ENCODE data around the gene BCL2L12. TPM values are rescaled to one million over a fixed set of nuclear protein-coding genes. Genes with fewer than 3 reads are reported as not detected.
"Not testable (repeated sequence)": the region's sequence is repeated elsewhere in the genome, so short reads cannot be mapped to it uniquely, and the experiment has no call there.

Gene BCL2L12
- total and polyA plus RNA-seq, 10 donors: 7.8 to 36.7 (median 21.7) TPM

- peaks cover 0 to 28% (median 13%) of the 10 kb centered on the region in 6 donors for H3K4me1 ChIP-seq
- 44 to 79% (median 57%) methylated on average over 3 of the region's 3 CpGs for WGBS, 5 donors
- H3K27ac ChIP-seq: peak overlapping the region in 3 of 8 donors; percentile 89 to 93 (median 92)
- no peak for TF ChIP-seq CTCF (IDR thresholded peaks at IDR 0.05 in 8 of 11, conservative IDR thresholded peaks at IDR 0.05 in 3 of 11)
- TF ChIP-seq POLR2A (IDR thresholded peaks at IDR 0.05): no peak
- no peak for TF ChIP-seq POLR2AphosphoS5 (IDR thresholded peaks at IDR 0.05)
- no peaks in the 10 kb centered on the region for H3K36me3 ChIP-seq
- no peaks in the 10 kb centered on the region for H3K9me3 ChIP-seq
- no peak for DNase-seq
- intact Hi-C loops (cut with DNase I; ENCODE audit: low total_unique reads): no loop called here
- no peaks in the 10 kb centered on the region for H3K27me3 ChIP-seq (replicated peaks in 1 of 7)
- H3K4me3 ChIP-seq: no peak overlapping the region
These were observed 50.4 kb downstream of the BCL2L12 start for GRCh38 chr19:49716154-49716553.

GRCh38 chr19:49718511-49718910 is 52.8 kb downstream of the BCL2L12 start:
- Histone ChIP-seq H3K27me3 (replicated peaks in 1 of 7) (no peaks in the 10 kb centered on the region), H3K36me3 (no peaks in the 10 kb centered on the region), H3K4me3 (peak overlapping the region in 1 of 8 donors; percentile 72), H3K9me3 (no peaks in the 10 kb centered on the region), H3K4me1 (peaks cover 0 to 28% (median 13%) of the 10 kb centered on the region in 6 donors), H3K27ac (peak overlapping the region in 7 of 8 donors; percentile 79 to 93 (median 90))
- TF ChIP-seq CTCF (IDR thresholded peaks at IDR 0.05 in 8 of 11, conservative IDR thresholded peaks at IDR 0.05 in 3 of 11) (no peak), POLR2A (IDR thresholded peaks at IDR 0.05) (no peak), POLR2AphosphoS5 (IDR thresholded peaks at IDR 0.05) (no peak)
- DNase-seq: no peak
- intact Hi-C loops (cut with DNase I; ENCODE audit: low total_unique reads): no loop called here
- 92 to 97% (median 94%) methylated on average over 8 of the region's 8 CpGs for WGBS, 5 donors

DNA sequence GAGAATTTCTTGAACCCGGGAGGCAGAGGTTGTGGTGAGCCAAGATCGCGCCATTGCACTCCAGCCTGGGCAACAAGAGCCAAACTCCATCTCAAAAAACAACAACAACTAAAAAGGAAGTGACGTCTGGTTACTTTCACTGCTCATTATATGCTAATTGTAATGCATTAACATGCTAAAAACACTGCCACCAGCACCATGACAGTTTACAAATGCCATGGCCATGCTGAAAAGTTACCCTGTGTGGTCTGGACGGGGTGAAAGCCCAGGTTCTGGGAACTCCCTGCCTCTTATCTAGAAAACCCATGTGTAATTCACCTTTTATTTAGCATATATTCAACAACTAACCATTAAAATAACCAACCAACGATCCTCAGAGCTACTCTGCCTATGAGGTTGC is 53.3 kb downstream of the BCL2L12 start:
- DNase-seq: no peak
- Histone ChIP-seq H3K27ac (peak overlapping the region in 3 of 8 donors; percentile 87 to 93 (median 92)), H3K36me3 (no peaks in the 10 kb centered on the region), H3K27me3 (replicated peaks in 1 of 7) (no peaks in the 10 kb centered on the region), H3K9me3 (no peaks in the 10 kb centered on the region), H3K4me3 (no peak overlapping the region), H3K4me1 (peaks cover 0 to 28% (median 13%) of the 10 kb centered on the region in 6 donors)
- 83 to 90% (median 85%) methylated on average over 6 of the region's 6 CpGs for WGBS, 5 donors
- intact Hi-C loops (cut with DNase I; ENCODE audit: low total_unique reads): no loop called here
- TF ChIP-seq POLR2AphosphoS5 (IDR thresholded peaks at IDR 0.05) (no peak), POLR2A (IDR thresholded peaks at IDR 0.05) (no peak), CTCF (IDR thresholded peaks at IDR 0.05 in 8 of 11, conservative IDR thresholded peaks at IDR 0.05 in 3 of 11) (no peak)

- WGBS, 5 donors: 85 to 92% (median 91%) methylated on average over 22 of the region's 22 CpGs
- H3K36me3 ChIP-seq; H3K4me3 ChIP-seq; intact Hi-C loops (cut with DNase I; ENCODE audit: low total_unique reads); H3K9me3 ChIP-seq; H3K27me3 ChIP-seq (replicated peaks in 1 of 7); DNase-seq; H3K27ac ChIP-seq: not testable (repeated sequence)
- H3K4me1 ChIP-seq: peaks cover 0 to 28% (median 13%) of the 10 kb centered on the region in 6 donors
These were observed 53.7 kb downstream of the BCL2L12 start for GRCh38 chr19:49719420-49719819.

Small RNA genes within 50 kb of the gene (microRNA-seq; reads per million reads assigned to microRNA genes)
- 0 to 0.70 (median 0.36) reads per million in 3 donors for gene MIR5088

Small RNA genes within 50 kb of the gene (small RNA-seq; reads per million reads assigned to genes)
- 0 to 0.06 (median 0) reads per million in 4 donors for gene MIR5088

Other genes starting within 250 kb of the BCL2L12 start
- gene PTH2, start 242.5 kb upstream of the BCL2L12 start, total RNA-seq: not detected
- gene PTH2, start 242.5 kb upstream of the BCL2L12 start, polyA plus RNA-seq: not detected
- gene GFY, start 240.5 kb upstream of the BCL2L12 start, total RNA-seq: not detected
- not detected for gene GFY, start 240.5 kb upstream of the BCL2L12 start, polyA plus RNA-seq
- under 1 TPM in 2 of 7 donors, not detected in 5; 0.10 to 0.13 TPM for gene SLC17A7, start 224.4 kb upstream of the BCL2L12 start, total RNA-seq
- under 1 TPM; 0.07 to 0.12 (median 0.10) TPM for gene SLC17A7, start 224.4 kb upstream of the BCL2L12 start, polyA plus RNA-seq
- 10 to 100 TPM; 76.0 to 94.3 (median 86.1) TPM for gene PIH1D1, start 214.1 kb upstream of the BCL2L12 start, total RNA-seq
- gene PIH1D1, start 214.1 kb upstream of the BCL2L12 start, polyA plus RNA-seq: 100 to 1,000 TPM in 2 of 3 donors, 10 to 100 TPM in 1; 85.3 to 140 (median 118) TPM
- 10 to 100 TPM; 38.7 to 50.2 (median 45.8) TPM for gene ALDH16A1, start 212.7 kb upstream of the BCL2L12 start, total RNA-seq
- 10 to 100 TPM; 54.9 to 99.9 (median 94.9) TPM for gene ALDH16A1, start 212.7 kb upstream of the BCL2L12 start, polyA plus RNA-seq
- 10 to 100 TPM; 11.2 to 32.8 (median 24.1) TPM for gene FLT3LG, start 191.7 kb upstream of the BCL2L12 start, total RNA-seq
- 10 to 100 TPM; 16.4 to 26.4 (median 19.9) TPM for gene FLT3LG, start 191.7 kb upstream of the BCL2L12 start, polyA plus RNA-seq
- 1,000 to 10,000 TPM; 2,521 to 3,132 (median 2,768) TPM for gene RPL13A, start 178.3 kb upstream of the BCL2L12 start, total RNA-seq
- 1,000 to 10,000 TPM; 6,561 to 7,408 (median 7,261) TPM for gene RPL13A, start 178.3 kb upstream of the BCL2L12 start, polyA plus RNA-seq
- 1,000 to 10,000 TPM; 1,555 to 3,509 (median 2,434) TPM for gene RPS11, start 169.5 kb upstream of the BCL2L12 start, total RNA-seq
- gene RPS11, start 169.5 kb upstream of the BCL2L12 start, polyA plus RNA-seq: over 10,000 TPM in 2 of 3 donors, 1,000 to 10,000 TPM in 1; 8,326 to 12,835 (median 11,104) TPM
- 100 to 1,000 TPM; 273 to 616 (median 435) TPM for gene FCGRT, start 153.3 kb upstream of the BCL2L12 start, total RNA-seq
- gene FCGRT, start 153.3 kb upstream of the BCL2L12 start, polyA plus RNA-seq: 100 to 1,000 TPM; 144 to 364 (median 279) TPM
- gene RCN3, start 137.9 kb upstream of the BCL2L12 start, total RNA-seq: 10 to 100 TPM; 18.9 to 44.2 (median 42.8) TPM
- gene RCN3, start 137.9 kb upstream of the BCL2L12 start, polyA plus RNA-seq: 10 to 100 TPM; 25.0 to 99.2 (median 89.9) TPM
- gene NOSIP, start 85.4 kb upstream of the BCL2L12 start, total RNA-seq: 10 to 100 TPM; 58.6 to 73.8 (median 70.0) TPM
- 100 to 1,000 TPM; 129 to 152 (median 149) TPM for gene NOSIP, start 85.4 kb upstream of the BCL2L12 start, polyA plus RNA-seq
- gene PRRG2, start 84.6 kb upstream of the BCL2L12 start, total RNA-seq: 1 to 10 TPM in 5 of 7 donors, under 1 TPM in 2; 0.37 to 7.9 (median 1.3) TPM
- gene PRRG2, start 84.6 kb upstream of the BCL2L12 start, polyA plus RNA-seq: 1 to 10 TPM in 2 of 3 donors, under 1 TPM in 1; 0.91 to 2.3 (median 1.3) TPM
- gene PRR12, start 74.8 kb upstream of the BCL2L12 start, total RNA-seq: 10 to 100 TPM; 18.8 to 44.3 (median 34.6) TPM
- 10 to 100 TPM in 1 of 3 donors, 1 to 10 TPM in 2; 3.7 to 21.4 (median 3.9) TPM for gene PRR12, start 74.8 kb upstream of the BCL2L12 start, polyA plus RNA-seq
- 10 to 100 TPM; 30.9 to 57.6 (median 44.4) TPM for gene RRAS, start 25.8 kb upstream of the BCL2L12 start, total RNA-seq
- gene RRAS, start 25.8 kb upstream of the BCL2L12 start, polyA plus RNA-seq: 100 to 1,000 TPM in 1 of 3 donors, 10 to 100 TPM in 2; 66.5 to 106 (median 98.2) TPM
- gene SCAF1, start 23.7 kb upstream of the BCL2L12 start, total RNA-seq: 10 to 100 TPM; 21.9 to 66.2 (median 57.0) TPM
- gene SCAF1, start 23.7 kb upstream of the BCL2L12 start, polyA plus RNA-seq: 10 to 100 TPM in 1 of 3 donors, 1 to 10 TPM in 2; 7.5 to 21.3 (median 7.6) TPM
- gene IRF3, start 76 bp upstream of the BCL2L12 start, total RNA-seq: 100 to 1,000 TPM in 4 of 7 donors, 10 to 100 TPM in 3; 87.9 to 150 (median 127) TPM
- 100 to 1,000 TPM; 127 to 294 (median 276) TPM for gene IRF3, start 76 bp upstream of the BCL2L12 start, polyA plus RNA-seq
- 100 to 1,000 TPM; 108 to 136 (median 115) TPM for gene PRMT1, start 11.3 kb downstream of the BCL2L12 start, total RNA-seq
- gene PRMT1, start 11.3 kb downstream of the BCL2L12 start, polyA plus RNA-seq: 100 to 1,000 TPM; 114 to 175 (median 134) TPM
- 10 to 100 TPM in 1 of 7 donors, 1 to 10 TPM in 6; 1.4 to 14.2 (median 5.0) TPM for gene ADM5, start 23.7 kb downstream of the BCL2L12 start, total RNA-seq
- gene ADM5, start 23.7 kb downstream of the BCL2L12 start, polyA plus RNA-seq: 1 to 10 TPM; 1.5 to 3.6 (median 3.5) TPM
- 10 to 100 TPM in 5 of 7 donors, 1 to 10 TPM in 2; 6.8 to 17.0 (median 16.4) TPM for gene CPT1C, start 25.2 kb downstream of the BCL2L12 start, total RNA-seq
- gene CPT1C, start 25.2 kb downstream of the BCL2L12 start, polyA plus RNA-seq: 10 to 100 TPM in 2 of 3 donors, 1 to 10 TPM in 1; 5.2 to 15.7 (median 11.8) TPM
- gene TSKS, start 97.4 kb downstream of the BCL2L12 start, total RNA-seq: 1 to 10 TPM in 1 of 7 donors, under 1 TPM in 2, not detected in 4; 0.37 to 2.1 (median 0.92) TPM
- gene TSKS, start 97.4 kb downstream of the BCL2L12 start, polyA plus RNA-seq: 1 to 10 TPM in 1 of 3 donors, under 1 TPM in 2; 0.26 to 1.0 (median 0.85) TPM
- gene AP2A1, start 101.1 kb downstream of the BCL2L12 start, total RNA-seq: 100 to 1,000 TPM in 3 of 7 donors, 10 to 100 TPM in 4; 79.8 to 108 (median 95.4) TPM
- 10 to 100 TPM; 18.1 to 43.6 (median 19.0) TPM for gene AP2A1, start 101.1 kb downstream of the BCL2L12 start, polyA plus RNA-seq
- 10 to 100 TPM; 10.7 to 22.1 (median 15.1) TPM for gene FUZ, start 147.4 kb downstream of the BCL2L12 start, total RNA-seq
- 10 to 100 TPM; 16.7 to 20.3 (median 16.9) TPM for gene FUZ, start 147.4 kb downstream of the BCL2L12 start, polyA plus RNA-seq
- gene MED25, start 152.4 kb downstream of the BCL2L12 start, total RNA-seq: 10 to 100 TPM; 29.4 to 61.0 (median 50.7) TPM
- gene MED25, start 152.4 kb downstream of the BCL2L12 start, polyA plus RNA-seq: 10 to 100 TPM; 26.6 to 42.7 (median 35.3) TPM
- 100 to 1,000 TPM in 3 of 7 donors, 10 to 100 TPM in 4; 69.6 to 127 (median 98.4) TPM for gene PTOV1, start 185.2 kb downstream of the BCL2L12 start, total RNA-seq
- 100 to 1,000 TPM in 1 of 3 donors, 10 to 100 TPM in 2; 61.4 to 120 (median 70.9) TPM for gene PTOV1, start 185.2 kb downstream of the BCL2L12 start, polyA plus RNA-seq
- 100 to 1,000 TPM in 5 of 7 donors, 10 to 100 TPM in 2; 80.9 to 203 (median 111) TPM for gene PNKP, start 201.6 kb downstream of the BCL2L12 start, total RNA-seq
- gene PNKP, start 201.6 kb downstream of the BCL2L12 start, polyA plus RNA-seq: 100 to 1,000 TPM in 1 of 3 donors, 10 to 100 TPM in 2; 36.6 to 135 (median 66.2) TPM
- 10 to 100 TPM in 6 of 7 donors, 1 to 10 TPM in 1; 8.7 to 27.8 (median 20.1) TPM for gene AKT1S1, start 211.4 kb downstream of the BCL2L12 start, total RNA-seq
- gene AKT1S1, start 211.4 kb downstream of the BCL2L12 start, polyA plus RNA-seq: 10 to 100 TPM; 11.6 to 24.8 (median 13.9) TPM
- 10 to 100 TPM; 26.8 to 53.5 (median 38.2) TPM for gene TBC1D17, start 211.8 kb downstream of the BCL2L12 start, total RNA-seq
- 10 to 100 TPM; 20.8 to 39.8 (median 34.9) TPM for gene TBC1D17, start 211.8 kb downstream of the BCL2L12 start, polyA plus RNA-seq
- gene IL4I1, start 231.0 kb downstream of the BCL2L12 start, total RNA-seq: 10 to 100 TPM in 1 of 7 donors, 1 to 10 TPM in 6; 1.1 to 20.2 (median 2.8) TPM
- gene IL4I1, start 231.0 kb downstream of the BCL2L12 start, polyA plus RNA-seq: 1 to 10 TPM; 3.9 to 9.3 (median 6.4) TPM

Measured in spleen (tissue), 11 donors.